ENCODE data around the gene EME1.
A peak's percentile ranks its signal among the peaks of the same experiment; 100 is the strongest.
"Not testable (repeated sequence)": the region's sequence is repeated elsewhere in the genome, so short reads cannot be mapped to it uniquely, and the experiment has no call there.

The EME1 gene

GRCh38 chr17:50389534-50389933 is 16.5 kb downstream of the EME1 start:
- H3K27ac ChIP-seq, result peak overlapping the region; percentile 76
- TF ChIP-seq, protein P1, sequence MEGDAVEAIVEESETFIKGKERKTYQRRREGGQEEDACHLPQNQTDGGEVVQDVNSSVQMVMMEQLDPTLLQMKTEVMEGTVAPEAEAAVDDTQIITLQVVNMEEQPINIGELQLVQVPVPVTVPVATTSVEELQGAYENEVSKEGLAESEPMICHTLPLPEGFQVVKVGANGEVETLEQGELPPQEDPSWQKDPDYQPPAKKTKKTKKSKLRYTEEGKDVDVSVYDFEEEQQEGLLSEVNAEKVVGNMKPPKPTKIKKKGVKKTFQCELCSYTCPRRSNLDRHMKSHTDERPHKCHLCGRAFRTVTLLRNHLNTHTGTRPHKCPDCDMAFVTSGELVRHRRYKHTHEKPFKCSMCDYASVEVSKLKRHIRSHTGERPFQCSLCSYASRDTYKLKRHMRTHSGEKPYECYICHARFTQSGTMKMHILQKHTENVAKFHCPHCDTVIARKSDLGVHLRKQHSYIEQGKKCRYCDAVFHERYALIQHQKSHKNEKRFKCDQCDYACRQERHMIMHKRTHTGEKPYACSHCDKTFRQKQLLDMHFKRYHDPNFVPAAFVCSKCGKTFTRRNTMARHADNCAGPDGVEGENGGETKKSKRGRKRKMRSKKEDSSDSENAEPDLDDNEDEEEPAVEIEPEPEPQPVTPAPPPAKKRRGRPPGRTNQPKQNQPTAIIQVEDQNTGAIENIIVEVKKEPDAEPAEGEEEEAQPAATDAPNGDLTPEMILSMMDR (conservative IDR thresholded peaks at IDR 0.05), result no peak

DNA sequence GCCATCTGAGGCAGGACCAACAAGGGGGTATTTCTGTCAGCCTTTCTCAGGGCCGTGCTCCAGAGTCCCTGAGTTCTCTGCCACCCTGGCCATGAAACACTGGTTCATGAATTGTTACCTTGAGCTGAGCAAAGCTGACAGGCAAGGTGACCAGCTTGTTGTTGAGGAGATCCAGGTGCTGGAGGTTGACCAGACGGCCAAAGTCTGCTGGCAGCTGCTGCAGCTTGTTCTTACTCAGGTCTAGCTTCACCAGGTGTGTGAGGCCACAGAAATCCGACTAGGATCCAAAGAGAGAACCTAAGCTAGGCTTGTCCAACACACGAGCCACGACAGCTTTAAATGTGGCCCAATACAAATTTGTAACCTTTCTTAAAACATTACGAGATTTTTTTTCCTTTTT is 19.6 kb downstream of the EME1 start:
- peak overlapping the region; percentile 76 for H3K27ac ChIP-seq
- TF ChIP-seq, protein P1 (conservative IDR thresholded peaks at IDR 0.05), result no peak

- peak overlapping the region; percentile 76; the same call in 1 of the 2 replicates for H3K27ac ChIP-seq
- TF ChIP-seq, protein P1 (conservative IDR thresholded peaks at IDR 0.05), result no peak
Observed at GRCh38 chr17:50393700-50394099, 20.7 kb downstream of the EME1 start.

DNA sequence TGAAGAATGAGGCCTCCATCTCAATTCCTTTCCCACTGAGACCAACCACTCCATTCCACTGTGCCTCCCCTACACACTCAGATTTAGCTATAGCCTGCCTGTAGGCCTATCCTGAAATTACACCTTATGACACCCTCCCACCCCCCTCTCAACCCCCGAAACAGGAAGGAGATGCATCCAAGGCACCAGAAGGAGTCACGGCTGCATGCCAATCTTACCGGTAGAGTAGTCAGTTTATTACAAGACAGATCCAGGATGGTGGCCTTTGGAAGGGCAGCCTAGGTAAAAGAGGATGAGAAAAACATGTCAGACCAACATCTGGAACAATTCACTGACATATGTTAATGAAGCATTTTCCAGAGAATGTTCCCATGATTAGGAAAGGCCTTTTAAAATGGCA is 21.7 kb downstream of the EME1 start:
- TF ChIP-seq, protein P1 (conservative IDR thresholded peaks at IDR 0.05), result no peak
- peak overlapping the region; percentile 4; the same call in 1 of the 2 replicates for H3K27ac ChIP-seq

DNA sequence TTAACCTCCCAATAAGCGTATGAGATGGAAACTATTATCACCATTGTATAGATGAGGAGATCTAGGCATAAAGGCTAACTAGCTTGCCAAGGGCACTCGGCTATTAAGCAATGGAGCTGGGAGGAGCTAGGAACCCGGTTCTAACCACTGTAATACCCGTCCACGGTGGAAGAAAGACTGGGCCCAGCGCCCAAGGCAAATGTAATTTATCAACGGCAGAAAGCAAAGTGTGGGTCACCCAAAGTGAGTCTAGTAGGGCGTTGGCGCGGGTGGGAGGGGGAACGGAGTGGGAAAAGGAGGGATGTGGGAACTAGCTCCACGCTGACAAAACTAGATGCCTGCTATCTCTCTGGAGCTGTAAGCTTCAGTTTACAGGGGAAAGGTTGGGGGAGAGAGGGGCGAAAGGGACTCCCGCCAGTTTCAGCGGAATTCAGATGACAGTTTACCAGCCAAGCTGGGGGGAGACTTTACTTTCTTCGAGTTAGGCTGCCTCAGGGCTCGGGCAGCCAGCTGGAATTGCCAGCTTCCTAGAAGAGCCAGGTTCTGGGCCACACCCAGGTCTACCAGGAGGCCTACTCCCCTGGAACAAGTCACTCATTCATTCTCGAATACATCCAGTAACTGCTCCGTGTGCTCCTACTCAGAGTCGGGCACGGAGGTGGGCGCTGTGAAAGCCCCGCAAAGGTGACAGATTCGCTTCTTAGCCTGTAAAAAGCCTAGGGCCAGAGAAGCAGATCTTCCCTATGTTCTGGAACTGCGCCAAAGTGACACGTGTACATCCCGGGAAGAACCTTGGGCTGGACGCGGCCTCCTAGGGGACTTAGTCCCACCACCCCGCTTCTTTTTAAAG is 23.5 kb downstream of the EME1 start:
- TF ChIP-seq, protein P1 (conservative IDR thresholded peaks at IDR 0.05), result no peak
- H3K27ac ChIP-seq, result peak overlapping the region; percentile 88

GRCh38 chr17:50397111-50397918 is 24.3 kb downstream of the EME1 start, which contains the start of gene LRRC59:
Gene LRRC59, minus strand, starts transcription at chr17:50397523. Its CDS starts 206 bp downstream, at chr17:50397317.
- TF ChIP-seq, protein P1 (conservative IDR thresholded peaks at IDR 0.05), result peak; percentile 99
- peak within 1 kb of the TSS; percentile 88 for H3K27ac ChIP-seq

DNA sequence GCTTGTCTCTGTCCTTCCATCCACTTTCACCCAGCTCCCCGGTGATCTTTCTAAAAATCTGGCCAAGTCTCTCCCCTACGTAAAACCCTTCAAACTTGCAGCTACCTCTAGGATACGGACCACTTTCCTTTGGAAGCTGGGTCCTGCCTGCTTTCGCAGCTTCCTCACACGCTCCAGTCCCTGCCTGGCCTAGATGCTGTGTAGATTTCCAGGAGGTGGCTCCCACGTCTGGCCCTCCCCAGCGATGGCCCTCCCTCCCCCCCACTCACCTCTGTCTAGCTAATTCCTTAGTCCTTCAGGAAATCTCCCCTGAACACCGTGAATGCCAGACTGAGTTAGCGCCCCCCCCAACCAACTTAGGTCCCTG is 24.9 kb downstream of the EME1 start:
- TF ChIP-seq, protein P1 (conservative IDR thresholded peaks at IDR 0.05), result no peak
- peak overlapping the region; percentile 88; the same call in 1 of the 2 replicates for H3K27ac ChIP-seq

- H3K27ac ChIP-seq, result not testable (repeated sequence)
Observed at GRCh38 chr17:50398672-50399071, 25.6 kb downstream of the EME1 start.

GRCh38 chr17:50399591-50399990 is 26.6 kb downstream of the EME1 start:
- not testable (repeated sequence) for H3K27ac ChIP-seq

DNA sequence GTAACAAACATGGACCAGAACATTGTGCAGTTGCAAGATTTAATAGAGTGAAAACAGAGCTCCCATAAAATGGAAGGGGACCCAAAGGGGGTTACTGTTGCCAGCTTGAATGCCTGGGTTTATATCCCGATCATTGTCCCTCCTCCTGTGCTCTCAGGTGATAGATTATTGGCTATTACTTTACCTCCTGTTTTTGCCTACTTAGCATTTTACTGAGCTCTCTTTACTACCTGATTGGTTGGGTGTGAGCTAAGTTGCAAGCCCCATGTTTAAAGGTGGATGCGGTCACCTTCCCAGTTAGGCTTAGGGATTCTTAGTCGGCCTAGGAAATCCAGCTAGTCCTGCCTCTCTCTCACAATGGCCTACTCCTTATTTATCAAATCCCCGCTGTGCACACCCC is 32.3 kb downstream of the EME1 start:
- H3K27ac ChIP-seq, result not testable (repeated sequence)
